A549 treated with dexamethasone at 1 μM for 4 hours (cell line): ENCODE measurements around the gene ACOX2. TPM values are rescaled to one million over a fixed set of nuclear protein-coding genes. Genes with fewer than 3 reads are reported as not detected.

Source experiments
- total RNA-seq: library from RNA; stranded (reverse); fragments of 200-300 nt; extraction: Qiagen RNA extraction; gene quantifications from 5 replicates; pipeline ENCODE4 v1.2.3, GENCODE V29; 2022

ACOX2 gene
- 6.0 to 9.0 TPM (median 7.1 TPM) in 5 replicates for total RNA-seq

GRCh38 chr3:58536501-58537411 is at the start of gene ACOX2:
TSS of gene ACOX2 (minus strand) at chr3:58537190. CDS start at chr3:58535106, 2,084 bp downstream.

GRCh38 chr3:58577269-58577821 is 40.4 kb upstream of the ACOX2 start, which contains the start of gene FAM107A:
TSS of gene FAM107A (minus strand) at chr3:58577391. CDS start at chr3:58569860, 7,531 bp downstream.

GRCh38 chr3:58491506-58492402 is 45.2 kb downstream of the ACOX2 start, which contains the start of gene KCTD6:
TSS of gene KCTD6 (plus strand) at chr3:58492096. CDS start at chr3:58498756, 6,660 bp downstream.

Other genes with a start within 250 kb of the ACOX2 start
- 11.1 to 13.0 TPM (median 11.6 TPM) in 5 replicates for gene RPP14, start 230.9 kb downstream of the ACOX2 start, total RNA-seq
- 6.4 to 7.4 TPM (median 6.9 TPM) in 5 replicates for gene HTD2, start 230.7 kb downstream of the ACOX2 start, total RNA-seq
- gene PXK, start 204.3 kb downstream of the ACOX2 start, total RNA-seq, result 3.8 to 6.5 TPM (median 5.9 TPM) in 5 replicates
- 52.3 to 59.1 TPM (median 56.3 TPM) in 5 replicates for gene PDHB, start 103.4 kb downstream of the ACOX2 start, total RNA-seq
- gene KCTD6, start 45.1 kb downstream of the ACOX2 start, total RNA-seq, result 6.5 to 7.4 TPM (median 7.2 TPM) in 5 replicates
- gene FAM107A, start 40.2 kb upstream of the ACOX2 start, total RNA-seq, result 0.37 to 0.54 TPM (median 0.46 TPM) in 5 replicates
- not detected in 5 replicates for gene FAM3D, start 129.6 kb upstream of the ACOX2 start, total RNA-seq